Measurements from ENCODE around the gene CSF3.

Gene CSF3

DNA sequence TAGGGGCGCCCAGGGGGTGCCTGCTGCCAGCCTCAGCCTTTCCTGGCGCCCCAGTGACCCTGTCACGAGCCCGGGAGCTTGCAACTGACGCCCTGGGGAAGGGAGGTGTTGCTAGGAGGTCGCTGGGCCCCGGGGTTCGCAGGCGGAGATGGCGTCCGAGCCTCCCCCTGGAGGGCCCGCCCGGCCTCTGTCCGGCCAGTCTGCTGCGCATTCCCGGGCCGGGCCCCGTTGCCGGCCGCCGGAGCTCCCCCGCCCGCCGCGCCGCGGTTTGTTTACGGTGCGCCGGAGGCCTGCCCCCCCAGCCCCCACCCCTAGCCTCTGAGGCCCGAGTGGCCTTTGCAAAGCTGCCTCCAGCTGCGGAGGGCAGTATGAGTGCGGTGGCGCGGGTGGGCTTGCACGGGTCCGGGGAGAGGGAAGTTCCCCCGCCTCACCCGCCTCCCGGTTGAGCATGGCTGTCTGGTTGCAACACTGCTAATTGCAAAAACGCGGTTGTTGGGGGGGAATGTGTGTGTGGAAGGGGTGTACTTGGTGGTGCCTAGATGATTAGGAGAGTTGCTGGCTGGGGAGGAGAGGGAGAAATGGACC lies 48.0 kb downstream of the CSF3 start:
- DNase-seq, result peak in 1 of 2 experiments; percentile 49

GRCh38 chr17:40063901-40064531 lies 48.8 kb downstream of the CSF3 start:
- DNase-seq, result peak in 1 of 2 experiments; percentile 38

DNA sequence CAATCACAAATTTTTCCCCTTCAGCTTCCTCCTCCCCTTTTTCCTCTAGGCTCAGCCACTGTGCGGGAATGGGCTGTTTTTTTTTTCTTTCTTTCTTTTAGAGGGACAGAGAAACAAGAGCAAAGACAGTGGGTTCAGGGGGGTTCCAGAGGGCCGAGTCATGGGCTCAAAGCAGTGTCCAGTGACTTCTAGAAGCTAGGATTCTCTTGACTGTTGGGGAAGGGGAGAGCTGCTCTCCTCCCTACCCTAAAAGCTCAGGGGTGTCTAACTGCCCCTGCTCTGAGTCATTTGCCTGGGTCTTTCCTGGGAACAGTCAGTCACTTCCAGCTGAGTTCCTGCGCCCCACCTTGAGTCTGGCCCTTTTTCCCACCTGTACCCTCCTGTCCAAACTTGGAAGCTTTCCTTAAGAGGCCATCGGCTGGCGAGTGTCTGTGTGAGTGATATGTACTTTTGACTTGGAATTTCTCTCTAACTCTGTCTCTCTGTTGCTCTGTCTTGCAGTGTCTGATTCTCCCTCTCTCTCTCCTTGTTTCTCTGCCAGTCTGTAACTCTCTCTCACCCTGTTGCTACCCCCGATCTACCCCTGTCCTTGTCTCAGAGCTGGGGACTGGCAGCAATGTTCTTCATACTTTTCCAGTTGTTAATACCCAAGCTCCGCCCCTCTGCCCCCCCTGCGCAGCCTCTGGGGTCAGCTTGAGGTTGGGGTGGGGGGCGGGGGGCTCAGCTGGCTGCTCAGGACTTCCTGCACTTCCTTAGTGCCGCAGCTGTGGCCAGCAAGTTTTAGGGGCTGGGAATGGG lies 49.9 kb downstream of the CSF3 start:
- no peak for DNase-seq

DNA sequence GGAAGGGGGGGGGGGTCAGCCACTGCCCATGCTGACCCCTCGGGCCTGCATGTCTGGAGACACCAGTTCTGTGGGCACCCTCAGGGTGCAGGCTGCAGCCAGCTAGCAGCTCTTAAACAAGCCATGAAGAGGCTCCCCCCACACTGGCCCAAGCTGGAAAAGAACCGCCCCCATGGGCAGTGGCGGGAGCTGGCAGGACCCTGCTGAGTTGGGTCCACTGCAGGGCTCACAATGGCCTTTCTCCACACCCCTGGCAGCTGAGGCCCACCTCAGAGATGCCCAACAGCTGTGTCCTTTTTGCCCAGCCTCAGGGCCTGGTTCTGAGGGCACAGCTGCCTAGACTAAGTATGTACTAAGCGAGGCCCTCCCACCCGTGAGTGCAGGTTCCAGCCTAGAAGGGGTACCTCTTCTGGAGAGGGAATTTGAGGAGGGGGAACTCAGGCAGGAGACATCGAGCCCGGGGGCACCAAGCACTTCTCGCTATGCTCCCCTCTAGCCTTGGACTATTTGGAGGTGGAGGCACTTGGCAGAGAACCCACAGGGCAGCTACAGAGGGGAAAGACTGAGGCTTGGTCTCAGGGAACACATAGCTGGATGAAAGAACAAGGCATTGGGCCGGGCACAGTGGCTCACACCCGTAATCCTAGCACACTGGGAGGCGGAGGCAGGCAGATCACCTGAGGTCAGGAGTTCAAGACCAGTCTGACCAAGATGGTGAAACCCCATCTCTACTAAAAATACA lies 50.7 kb downstream of the CSF3 start:
- DNase-seq, result no peak

Data from activated T-cell treated with anti-CD3 and anti-CD28 coated beads, Interleukin-2, amount 50 U/mL, for 48 hours (primary cell).